Aortic smooth muscle cell (primary cell): ENCODE results near the gene PCDH12. TPM values are rescaled to one million over a fixed set of nuclear protein-coding genes. Genes with fewer than 3 reads are reported as not detected.

Experiments used
- total RNA-seq: library from RNA; depleted of rRNA; stranded (reverse); fragments of >200 nt; gene quantifications from 2 replicates; pipeline ENCODE4 v1.2.3, GENCODE V29; 2014

Gene PCDH12
- total RNA-seq: 1.7 and 3.6 TPM in 2 replicates

GRCh38 chr5:141958113-141958512, at the start of gene PCDH12:
Gene PCDH12, minus strand, starts transcription at chr5:141958202. Its CDS starts 351 bp downstream, at chr5:141957851.

DNA sequence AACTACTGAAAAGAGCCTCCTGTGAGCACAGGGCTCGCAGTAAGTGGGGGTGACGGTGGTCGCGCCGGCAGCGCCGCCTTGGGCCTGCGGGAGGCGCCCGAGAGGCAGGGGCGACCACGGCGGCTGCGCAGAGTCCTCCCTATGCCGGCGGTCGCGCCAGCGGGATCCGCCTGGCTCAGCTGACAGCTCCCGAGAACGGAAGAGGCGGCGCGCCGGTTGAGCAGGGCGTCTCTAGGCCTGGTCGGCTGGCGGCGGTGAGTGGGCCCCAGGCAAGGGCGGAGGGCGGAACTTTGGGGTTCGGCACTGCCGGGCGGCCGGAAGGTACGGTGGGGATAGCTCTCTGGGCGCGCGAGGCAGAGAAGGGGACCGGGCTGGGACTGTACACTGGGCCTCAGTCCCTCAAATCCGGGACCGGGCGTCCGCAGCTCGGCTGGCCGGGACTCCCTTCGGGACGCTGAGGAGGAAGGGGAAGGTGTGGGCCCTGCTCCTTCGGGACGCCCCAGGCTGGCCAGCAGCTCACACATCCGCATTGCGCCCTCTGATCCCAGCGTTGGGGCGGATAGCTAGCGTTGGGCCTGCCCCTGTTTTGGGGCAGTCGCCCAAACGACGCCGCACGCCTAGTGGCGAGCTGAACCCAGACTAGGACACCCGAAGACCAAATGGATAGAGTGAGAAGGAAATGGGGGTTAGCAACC, 11.1 kb upstream of the PCDH12 start, which contains the start of gene RNF14:
TSS of gene RNF14 (plus strand) at position 192 of the 695 bp plus-strand sequence. CDS start 4,484 bp downstream, outside the sequence.

GRCh38 chr5:141923448-141924313, 34.3 kb downstream of the PCDH12 start, which contains the start of gene DELE1:
Gene DELE1, plus strand, starts transcription at chr5:141923871. Its CDS starts 71 bp downstream, at chr5:141923942.

Other genes starting within 250 kb of the PCDH12 start
- gene PCDH1, start 79.8 kb downstream of the PCDH12 start, total RNA-seq: 5.7 and 7.0 TPM in 2 replicates
- gene DELE1, start 34.3 kb downstream of the PCDH12 start, total RNA-seq: 37.4 and 47.0 TPM in 2 replicates
- 76.2 and 91.0 TPM in 2 replicates for gene RNF14, start 10.9 kb upstream of the PCDH12 start, total RNA-seq
- 32.6 and 47.2 TPM in 2 replicates for gene GNPDA1, start 54.8 kb upstream of the PCDH12 start, total RNA-seq
- gene NDFIP1, start 150.6 kb upstream of the PCDH12 start, total RNA-seq: 55.8 and 59.3 TPM in 2 replicates